A549 (cell line): ENCODE data around the gene KCNQ1OT1. TPM values are rescaled to one million over a fixed set of nuclear protein-coding genes. Genes with fewer than 3 reads are reported as not detected.

ENCODE experiments used
- ATAC-seq, 2 experiments: fragments of 200-7000 bp in 1 of 2; fragments of >200 bp in 1 of 2; cut with Nextera tagmentation in 1 of 2; cut with Tn5 transposase in 1 of 2; 3 replicates each; pipeline versions ENCODE4 v1.8.0 to v1.9.1; 2018 to 2020; ENCODE audit warnings: mild to moderate bottlenecking in 1 of 2, moderate library complexity in 1 of 2
- CTCF ChIA-PET: fragments of 300-600 bp; sonication (Branson Sonifier 250); formaldehyde crosslinking; extraction: SDS; loops from one replicate; lab custom pipeline; 2021; ENCODE audit warnings: antibody characterized with exemption, inconsistent platforms; lab: Yijun Ruan, JAX
- POLR2A ChIA-PET: fragments of 350-600 bp; formaldehyde crosslinking; extraction: SDS; loops from one replicate; lab custom pipeline; 2021; ENCODE audit warnings: antibody characterized with exemption, inconsistent platforms; lab: Yijun Ruan, JAX
- DNase-seq, 2 experiments: peaks; one replicate each; pipeline versions ENCODE4 v3.0.0 to v3.0.0-alpha.2; 2011 to 2016; ENCODE audit warnings: low read depth in 1 of 2, low spot score in 1 of 2
- FAIRE-seq: peaks from 2 replicates; lab custom pipeline; 2011; peaks lifted over from hg19 to GRCh38; lab: Jason Lieb, UNC
- H3K27ac ChIP-seq, 2 experiments: fragments of >200 bp; sonication (Bioruptor Twin); formaldehyde crosslinking; 3 replicates each; pipeline ENCODE4 v1.5.1; 2016 to 2017
- H3K4me1 ChIP-seq: fragments of >200 bp; sonication (Bioruptor Twin); formaldehyde crosslinking; 3 replicates; pipeline ENCODE4 v1.6.1; 2016
- H3K4me2 ChIP-seq: fragments of >200 bp; sonication (Bioruptor Twin); formaldehyde crosslinking; 3 replicates; pipeline ENCODE4 v1.6.1; 2016
- H3K4me3 ChIP-seq: fragments of >200 bp; sonication (Bioruptor Twin); formaldehyde crosslinking; 3 replicates; pipeline ENCODE4 v1.5.1; 2016
- H3K9me3 ChIP-seq: fragments of >200 bp; sonication (Bioruptor Twin); formaldehyde crosslinking; 3 replicates; pipeline ENCODE4 v1.6.1; 2016
- ATOH8 ChIP-seq: fragments of 250-450 bp; sonication (Bioruptor Pico); IDR thresholded peaks from 2 replicates; pipeline ENCODE4 v1.5.0; 2020; ENCODE audit warnings: low read depth, mild to moderate bottlenecking, moderate library complexity
- CBX2 ChIP-seq: fragments of 200-600 bp; sonication (generic); IDR thresholded peaks from 2 replicates; pipeline ENCODE4 v1.6.1; 2016; ENCODE audit warnings: low read depth, mild to moderate bottlenecking, borderline replicate concordance
- CBX8 ChIP-seq: fragments of 200-600 bp; sonication (generic); IDR thresholded peaks from 2 replicates; pipeline ENCODE4 v1.6.1; 2016
- CHD2 ChIP-seq: fragments of 150-350 bp; IDR thresholded peaks from 2 replicates; pipeline ENCODE4 v1.6.1; 2014; ENCODE audit warnings: low read length; ENCODE audit not compliant: partially characterized antibody
- CHD4 ChIP-seq: fragments of 200-600 bp; sonication (generic); IDR thresholded peaks from 2 replicates; pipeline ENCODE4 v1.6.1; 2016; ENCODE audit warnings: antibody characterized with exemption, mild to moderate bottlenecking, borderline replicate concordance
- CTCF ChIP-seq: fragments of >200 bp; sonication (Bioruptor Twin); formaldehyde crosslinking; IDR thresholded peaks from 3 replicates; pipeline ENCODE4 v1.5.1; 2016
- EHMT2 ChIP-seq: fragments of 200-600 bp; sonication (generic); IDR thresholded peaks from 2 replicates; pipeline ENCODE4 v1.6.1; 2016; ENCODE audit warnings: antibody characterized with exemption, low read depth, mild to moderate bottlenecking, moderate library complexity
- ESRRA ChIP-seq: fragments of 150-350 bp; IDR thresholded peaks from 2 replicates; pipeline ENCODE4 v1.6.1; 2014; ENCODE audit warnings: mild to moderate bottlenecking, low read length, borderline replicate concordance
- FOSL2 ChIP-seq, 2 experiments: fragments of 450-650 bp in 1 of 2; fragments of >200 bp in 1 of 2; sonication (Bioruptor Twin) in 1 of 2; formaldehyde crosslinking; IDR thresholded peaks; 2 replicates each; pipeline versions ENCODE4 v1.5.0 to v1.6.1; 2016 to 2020; ENCODE audit warnings: mild to moderate bottlenecking in 1 of 2, moderate library complexity in 1 of 2
- HDAC2 ChIP-seq: fragments of 200-600 bp; sonication (generic); IDR thresholded peaks from 2 replicates; pipeline ENCODE4 v1.6.1; 2016
- HMGXB4 ChIP-seq: fragments of 250-450 bp; sonication (Bioruptor Pico); IDR thresholded peaks from 2 replicates; pipeline ENCODE4 v1.5.0; 2021; ENCODE audit warnings: mild to moderate bottlenecking, moderate library complexity, borderline replicate concordance
- HOXA7 ChIP-seq: fragments of 250-450 bp; sonication (Bioruptor Pico); IDR thresholded peaks from 2 replicates; pipeline ENCODE4 v1.5.0; 2020; ENCODE audit warnings: mild to moderate bottlenecking, moderate library complexity
- HOXB5 ChIP-seq: fragments of 250-450 bp; sonication (Bioruptor Pico); IDR thresholded peaks from 2 replicates; pipeline ENCODE4 v1.5.0; 2020; ENCODE audit warnings: mild to moderate bottlenecking, moderate library complexity
- JUNB ChIP-seq: fragments of >200 bp; sonication (Bioruptor Twin); formaldehyde crosslinking; IDR thresholded peaks from 2 replicates; pipeline ENCODE4 v1.6.1; 2016
- KDM5A ChIP-seq: fragments of 200-600 bp; sonication (generic); IDR thresholded peaks from 2 replicates; pipeline ENCODE4 v1.6.1; 2016; ENCODE audit warnings: antibody characterized with exemption, mild to moderate bottlenecking
- MAFK ChIP-seq: fragments of 450-650 bp; IDR thresholded peaks from 2 replicates; pipeline ENCODE4 v1.6.1; 2014; ENCODE audit not compliant: partially characterized antibody
- NPAS2 ChIP-seq: fragments of 250-450 bp; sonication (Bioruptor Pico); IDR thresholded peaks from 2 replicates; pipeline ENCODE4 v1.8.0; 2022; ENCODE audit warnings: mild to moderate bottlenecking, moderate library complexity, borderline replicate concordance
- NR3C1 ChIP-seq: fragments of >200 bp; sonication (Bioruptor Twin); formaldehyde crosslinking; IDR thresholded peaks from 3 replicates; pipeline ENCODE4 v1.6.1; 2017
- PHF8 ChIP-seq: fragments of 200-600 bp; sonication (generic); IDR thresholded peaks from 2 replicates; pipeline ENCODE4 v1.6.1; 2016; ENCODE audit warnings: low read depth, mild to moderate bottlenecking, antibody characterized with exemption, moderate library complexity, borderline replicate concordance
- POLR2AphosphoS2 ChIP-seq: conservative IDR thresholded peaks from 2 replicates; pipeline ENCODE4 v1.6.1; 2012; ENCODE audit warnings: low read length, improper control_type of control experiment, inconsistent platforms
- SMC3 ChIP-seq: fragments of >200 bp; sonication (Bioruptor Twin); formaldehyde crosslinking; IDR thresholded peaks from 3 replicates; pipeline ENCODE4 v1.6.1; 2018; ENCODE audit warnings: inconsistent platforms
- TFCP2L1 ChIP-seq: fragments of 250-450 bp; sonication (Bioruptor Pico); IDR thresholded peaks from 2 replicates; pipeline ENCODE4 v1.5.0; 2021; ENCODE audit warnings: mild to moderate bottlenecking
- TP53 ChIP-seq: fragments of 250-450 bp; sonication (Bioruptor Pico); IDR thresholded peaks from 2 replicates; pipeline ENCODE4 v1.5.0; 2021; ENCODE audit warnings: mild to moderate bottlenecking, moderate library complexity
- ZC3H11A ChIP-seq: fragments of 450-650 bp; IDR thresholded peaks from 2 replicates; pipeline ENCODE4 v1.6.1; 2014; ENCODE audit warnings: antibody characterized with exemption, mild to moderate bottlenecking
- WGBS: methylation state at CpG from one replicate; pipeline ENCODE4 v1.1.6; 2017; ENCODE audit errors: missing lambda C conversion rate; 5-methylcytosine and 5-hydroxymethylcytosine counted together
- polyA plus RNA-seq, 4 experiments: library from polyadenylated mRNA; depleted of rRNA in 3 of 4; stranded (reverse); fragments of >200 nt; fragmentation: RNase III in 1 of 4; extraction: RNeasy Plus Mini Kit Qiagen cat#74134 plus additional on column Dnase treatment in 1 of 4; gene quantifications; 2 replicates in 3 of 4; 3 replicates in 1 of 4; pipeline ENCODE4 v1.2.3, GENCODE V29; 2011 to 2017
- TF ChIP-seq, protein P1 (sequence below): fragments of >200 bp; sonication (Bioruptor Twin); formaldehyde crosslinking; IDR thresholded peaks from 2 replicates; pipeline ENCODE4 v1.6.1; 2016
- TF ChIP-seq, protein P2 (sequence below): fragments of 450-650 bp; IDR thresholded peaks from 2 replicates; pipeline ENCODE4 v1.6.1; 2014; ENCODE audit warnings: antibody characterized with exemption
- TF ChIP-seq, protein P3 (sequence below): fragments of 200-600 bp; sonication (generic); IDR thresholded peaks from 2 replicates; pipeline ENCODE4 v1.6.1; 2016; ENCODE audit warnings: antibody characterized with exemption, mild to moderate bottlenecking, moderate library complexity

Gene KCNQ1OT1
- polyA plus RNA-seq, 2 of the 4 experiments (the other 2 are of a cell fraction), result 0.03 to 0.13 TPM

GRCh38 chr11:2587132-2587930 lies 112.5 kb downstream of the KCNQ1OT1 start:
- Histone ChIP-seq H3K27ac (no peak overlapping the region), H3K4me3 (no peak overlapping the region), H3K9me3 (no peaks in the 10 kb centered on the region), H3K4me2 (no peak overlapping the region)
- FAIRE-seq, result no peak
- TF ChIP-seq EHMT2 (no peak), KDM5A (no peak), CHD4 (no peak), POLR2AphosphoS2 (no peak), FOSL2 (IDR thresholded peaks at IDR 0.05) (no peak), FOSL2 (CRISPR knock-in tag; IDR thresholded peaks at IDR 0.05) (no peak), TP53 (CRISPR knock-in tag) (no peak), NR3C1 (no peak), NPAS2 (CRISPR knock-in tag) (no peak), HDAC2 (no peak), ESRRA (no peak), ATOH8 (CRISPR knock-in tag) (no peak), PHF8 (no peak), JUNB (no peak), CTCF (no peak), HOXA7 (CRISPR knock-in tag) (no peak), SMC3 (no peak)
- TF ChIP-seq, protein P1, sequence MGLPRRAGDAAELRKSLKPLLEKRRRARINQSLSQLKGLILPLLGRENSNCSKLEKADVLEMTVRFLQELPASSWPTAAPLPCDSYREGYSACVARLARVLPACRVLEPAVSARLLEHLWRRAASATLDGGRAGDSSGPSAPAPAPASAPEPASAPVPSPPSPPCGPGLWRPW, result no peak
- TF ChIP-seq, protein P2, sequence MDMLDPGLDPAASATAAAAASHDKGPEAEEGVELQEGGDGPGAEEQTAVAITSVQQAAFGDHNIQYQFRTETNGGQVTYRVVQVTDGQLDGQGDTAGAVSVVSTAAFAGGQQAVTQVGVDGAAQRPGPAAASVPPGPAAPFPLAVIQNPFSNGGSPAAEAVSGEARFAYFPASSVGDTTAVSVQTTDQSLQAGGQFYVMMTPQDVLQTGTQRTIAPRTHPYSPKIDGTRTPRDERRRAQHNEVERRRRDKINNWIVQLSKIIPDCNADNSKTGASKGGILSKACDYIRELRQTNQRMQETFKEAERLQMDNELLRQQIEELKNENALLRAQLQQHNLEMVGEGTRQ, result no peak
- TF ChIP-seq, protein P3, sequence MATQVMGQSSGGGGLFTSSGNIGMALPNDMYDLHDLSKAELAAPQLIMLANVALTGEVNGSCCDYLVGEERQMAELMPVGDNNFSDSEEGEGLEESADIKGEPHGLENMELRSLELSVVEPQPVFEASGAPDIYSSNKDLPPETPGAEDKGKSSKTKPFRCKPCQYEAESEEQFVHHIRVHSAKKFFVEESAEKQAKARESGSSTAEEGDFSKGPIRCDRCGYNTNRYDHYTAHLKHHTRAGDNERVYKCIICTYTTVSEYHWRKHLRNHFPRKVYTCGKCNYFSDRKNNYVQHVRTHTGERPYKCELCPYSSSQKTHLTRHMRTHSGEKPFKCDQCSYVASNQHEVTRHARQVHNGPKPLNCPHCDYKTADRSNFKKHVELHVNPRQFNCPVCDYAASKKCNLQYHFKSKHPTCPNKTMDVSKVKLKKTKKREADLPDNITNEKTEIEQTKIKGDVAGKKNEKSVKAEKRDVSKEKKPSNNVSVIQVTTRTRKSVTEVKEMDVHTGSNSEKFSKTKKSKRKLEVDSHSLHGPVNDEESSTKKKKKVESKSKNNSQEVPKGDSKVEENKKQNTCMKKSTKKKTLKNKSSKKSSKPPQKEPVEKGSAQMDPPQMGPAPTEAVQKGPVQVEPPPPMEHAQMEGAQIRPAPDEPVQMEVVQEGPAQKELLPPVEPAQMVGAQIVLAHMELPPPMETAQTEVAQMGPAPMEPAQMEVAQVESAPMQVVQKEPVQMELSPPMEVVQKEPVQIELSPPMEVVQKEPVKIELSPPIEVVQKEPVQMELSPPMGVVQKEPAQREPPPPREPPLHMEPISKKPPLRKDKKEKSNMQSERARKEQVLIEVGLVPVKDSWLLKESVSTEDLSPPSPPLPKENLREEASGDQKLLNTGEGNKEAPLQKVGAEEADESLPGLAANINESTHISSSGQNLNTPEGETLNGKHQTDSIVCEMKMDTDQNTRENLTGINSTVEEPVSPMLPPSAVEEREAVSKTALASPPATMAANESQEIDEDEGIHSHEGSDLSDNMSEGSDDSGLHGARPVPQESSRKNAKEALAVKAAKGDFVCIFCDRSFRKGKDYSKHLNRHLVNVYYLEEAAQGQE, result no peak
- TF ChIP-seq, all 56 proteins: peak for 0
- WGBS, result 68% methylated on average over 4 of the region's 20 CpGs
- ATAC-seq, result no peak
- no peak for DNase-seq
- POLR2A ChIA-PET, result no interaction called here
- CTCF ChIA-PET, result no interaction called here
- H3K4me1 ChIP-seq, result no peaks in the 10 kb centered on the region

- no peak for TF ChIP-seq HOXB5 (CRISPR knock-in tag)
- TF ChIP-seq CBX8, result no peak
- no peak for TF ChIP-seq CBX2
- no peak for TF ChIP-seq MAFK
- no peak for TF ChIP-seq CHD2
- TF ChIP-seq JUNB, result no peak
- no peak for TF ChIP-seq TFCP2L1 (CRISPR knock-in tag)
- no peak for TF ChIP-seq ATOH8 (CRISPR knock-in tag)
- TF ChIP-seq ZC3H11A, result no peak
- TF ChIP-seq HMGXB4 (CRISPR knock-in tag), result no peak
- Histone ChIP-seq H3K4me3 (no peak overlapping the region), H3K27ac (no peak overlapping the region), H3K4me2 (no peak overlapping the region), H3K4me1 (no peaks in the 10 kb centered on the region), H3K9me3 (no peaks in the 10 kb centered on the region)
- CTCF ChIA-PET, result no interaction called here
- WGBS, result 44% methylated on average over 5 of the region's 5 CpGs
- ATAC-seq (no peak), DNase-seq (no peak), FAIRE-seq (no peak)
- POLR2A ChIA-PET, result no interaction called here
These were observed 113.0 kb downstream of the KCNQ1OT1 start for GRCh38 chr11:2586793-2587131.
